SW480 (cell line): ENCODE data around the gene ECPAS.
"Not testable (repeated sequence)": the region's sequence is repeated elsewhere in the genome, so short reads cannot be mapped to it uniquely, and the experiment has no call there.

ENCODE experiments used
- DNase-seq: peaks from one replicate; pipeline ENCODE4 v3.0.0-alpha.2; 2016; ENCODE audit warnings: low spot score

The ECPAS gene

GRCh38 chr9:111414406-111414805 is 69.8 kb downstream of the ECPAS start:
- no peak for DNase-seq

DNA sequence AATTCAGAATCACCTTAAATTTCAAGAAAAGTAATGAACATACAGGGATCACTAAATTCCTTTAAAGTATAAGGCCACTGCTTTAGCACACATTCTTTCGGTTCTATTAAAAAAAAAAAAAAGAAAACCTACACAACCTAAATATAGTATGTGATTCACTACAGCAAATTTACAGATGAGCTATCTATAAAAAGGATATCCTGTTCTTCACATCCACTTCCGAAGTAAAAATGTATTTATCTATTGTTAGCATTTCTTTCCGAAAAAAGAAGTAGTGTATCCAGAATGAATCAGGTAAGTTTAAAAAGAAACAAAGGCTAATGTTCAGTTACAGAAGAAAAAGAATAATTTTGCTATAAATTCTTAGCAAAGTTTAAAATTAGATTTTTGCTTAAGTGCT is 70.2 kb downstream of the ECPAS start:
- DNase-seq = no peak

DNA sequence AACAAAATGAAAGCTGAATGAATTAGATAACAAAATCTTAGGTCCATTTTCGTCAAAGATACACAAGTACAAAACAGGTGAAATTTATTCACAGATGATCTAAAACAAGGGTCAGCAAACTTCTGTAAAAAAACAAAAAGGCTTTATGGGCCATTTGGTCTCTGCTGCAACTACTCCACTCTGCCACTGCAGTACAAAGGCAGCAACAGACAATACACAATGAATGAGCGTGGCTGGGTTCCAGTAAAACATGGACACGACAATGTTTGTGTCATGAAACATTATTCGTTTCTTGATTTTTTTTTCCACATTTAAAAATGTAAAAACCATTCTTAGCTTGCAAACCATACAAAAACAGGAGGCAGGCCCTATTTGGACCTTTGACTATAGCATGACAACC is 71.9 kb downstream of the ECPAS start:
- no peak for DNase-seq

GRCh38 chr9:111411266-111411665 is 72.9 kb downstream of the ECPAS start:
- DNase-seq = no peak

DNA sequence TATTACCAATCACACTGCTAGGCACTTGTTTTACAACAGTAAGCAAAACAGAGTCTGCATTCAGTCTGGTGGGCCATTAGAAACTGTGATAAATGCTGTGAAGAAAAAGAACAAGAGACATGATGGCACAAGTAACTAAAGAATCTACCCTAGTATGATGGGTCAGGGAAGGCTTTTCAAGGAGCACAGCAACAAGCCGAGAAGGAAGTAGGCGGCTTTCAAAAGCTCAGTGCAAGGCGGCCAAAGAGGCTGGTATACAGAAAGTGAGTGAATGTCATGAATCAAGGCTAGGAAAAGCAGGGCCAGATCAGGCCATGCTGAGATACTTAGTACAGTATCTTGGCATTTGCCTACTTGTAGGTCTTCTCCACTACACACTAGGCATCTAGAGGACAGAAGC is 76.4 kb downstream of the ECPAS start:
- DNase-seq = no peak

DNA sequence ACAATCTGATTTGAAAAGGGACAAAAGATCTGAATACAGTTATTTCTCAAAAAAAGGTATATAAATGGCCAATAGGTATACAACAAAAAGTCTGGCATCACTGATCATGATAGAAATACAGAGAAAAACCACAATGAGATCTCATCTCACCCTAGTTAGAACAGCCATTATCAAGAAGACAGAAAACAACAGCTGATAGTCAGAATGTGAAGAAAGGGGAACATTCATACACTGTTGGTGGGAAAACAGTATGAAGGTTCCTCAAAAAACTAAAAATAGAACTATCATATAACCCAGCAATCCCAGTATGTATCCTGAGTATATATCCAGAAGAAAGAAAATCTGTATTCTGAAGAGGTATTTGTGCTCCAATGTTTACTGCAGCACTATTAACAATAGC is 78.5 kb downstream of the ECPAS start:
- no peak for DNase-seq

- DNase-seq = not testable (repeated sequence)
Measured at GRCh38 chr9:111401486-111401885, 82.7 kb downstream of the ECPAS start.

DNA sequence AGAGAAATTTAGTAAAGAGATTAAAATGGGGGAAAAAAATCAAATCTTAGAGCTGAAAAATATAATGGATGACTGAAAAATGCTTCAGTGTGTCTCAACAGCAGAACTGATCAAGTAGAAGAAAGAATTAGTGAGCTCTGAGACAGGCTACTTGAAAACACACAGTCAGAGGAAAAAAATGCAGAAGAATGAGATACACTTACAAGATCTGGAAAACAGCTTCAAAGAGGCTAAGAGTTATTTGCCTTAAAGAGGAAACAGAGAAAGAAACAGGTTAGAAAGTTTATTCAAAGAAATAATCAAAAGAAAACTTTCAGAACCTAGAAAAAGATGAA is 83.7 kb downstream of the ECPAS start:
- no peak for DNase-seq

DNA sequence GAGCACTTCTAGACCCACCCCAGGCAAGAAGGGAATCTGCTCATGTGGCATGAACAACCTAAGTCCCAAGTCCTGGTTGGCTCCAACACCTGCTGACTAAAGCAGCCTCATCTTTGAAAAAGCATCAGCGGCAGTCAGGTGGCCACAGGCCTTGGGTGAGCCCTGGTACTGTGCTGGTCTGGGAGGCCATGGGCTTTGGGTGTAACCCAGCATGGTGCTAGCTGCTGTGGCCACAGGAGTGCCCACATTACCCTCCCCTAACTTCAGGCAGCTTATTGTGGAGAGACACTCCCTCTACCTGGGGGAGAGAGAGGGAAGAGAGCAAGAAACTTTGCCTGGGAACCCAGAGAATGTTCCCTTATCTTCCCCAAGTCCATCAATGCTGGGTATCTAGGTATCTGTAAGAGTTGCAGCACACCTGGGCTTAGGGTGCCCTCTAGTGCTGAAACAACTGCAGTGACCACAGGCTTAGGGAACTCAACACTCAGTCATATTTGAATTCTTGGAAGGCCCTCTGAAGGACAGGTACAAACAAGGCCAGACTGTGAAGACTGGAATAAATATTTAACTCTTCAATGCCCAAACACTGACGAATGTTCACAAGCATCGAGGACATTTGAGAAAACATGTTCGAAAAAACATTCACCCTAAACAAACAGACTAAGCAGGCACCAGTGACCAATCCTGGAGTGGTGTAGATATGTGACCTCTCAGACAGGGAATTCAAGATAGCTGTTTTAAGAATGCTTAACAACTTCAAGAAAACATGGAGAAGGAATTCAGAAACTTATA is 84.2 kb downstream of the ECPAS start:
- DNase-seq = peak; percentile 17

- DNase-seq = no peak
Measured at GRCh38 chr9:111399211-111399739, 84.9 kb downstream of the ECPAS start.

DNA sequence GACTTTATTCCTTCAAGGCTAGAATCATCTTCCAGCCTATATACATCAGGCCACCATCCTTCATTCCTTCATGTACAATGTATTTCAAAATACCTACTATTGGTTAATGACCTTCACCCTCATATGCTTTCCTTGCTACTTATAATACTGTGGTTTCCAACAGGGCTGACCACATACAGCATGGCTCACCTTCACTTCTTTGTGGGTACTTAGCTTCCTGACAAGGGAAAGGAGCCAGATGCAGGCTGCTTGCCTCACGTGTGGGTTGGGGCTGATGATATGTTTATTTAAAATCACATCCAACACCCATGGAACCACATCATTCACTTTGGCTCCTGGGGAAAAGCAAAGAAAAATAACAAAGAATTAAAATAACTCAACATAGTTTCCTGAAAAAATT is 90.2 kb downstream of the ECPAS start:
- no peak for DNase-seq

GRCh38 chr9:111389406-111389805 is 94.8 kb downstream of the ECPAS start:
- no peak for DNase-seq

DNA sequence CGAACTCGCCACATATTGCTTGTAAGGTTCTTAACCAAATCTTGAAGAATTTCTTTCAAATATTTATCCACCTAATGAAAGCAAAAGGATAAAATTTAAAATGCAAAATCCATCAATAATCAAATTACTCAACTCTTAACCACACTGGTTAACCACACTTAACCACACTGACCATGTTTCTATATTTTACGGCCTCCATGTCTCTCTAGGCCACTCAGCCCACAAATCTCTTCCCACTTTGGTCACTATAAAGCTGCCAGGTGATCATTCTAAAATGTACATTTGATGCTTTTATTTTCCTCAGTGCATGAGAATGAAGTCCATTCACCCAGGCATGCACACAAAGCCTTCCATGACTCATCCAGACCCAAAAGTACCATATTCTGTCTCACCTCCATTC is 97.8 kb downstream of the ECPAS start:
- DNase-seq = no peak

GRCh38 chr9:111381006-111381405 is 103.2 kb downstream of the ECPAS start:
- no peak for DNase-seq

DNA sequence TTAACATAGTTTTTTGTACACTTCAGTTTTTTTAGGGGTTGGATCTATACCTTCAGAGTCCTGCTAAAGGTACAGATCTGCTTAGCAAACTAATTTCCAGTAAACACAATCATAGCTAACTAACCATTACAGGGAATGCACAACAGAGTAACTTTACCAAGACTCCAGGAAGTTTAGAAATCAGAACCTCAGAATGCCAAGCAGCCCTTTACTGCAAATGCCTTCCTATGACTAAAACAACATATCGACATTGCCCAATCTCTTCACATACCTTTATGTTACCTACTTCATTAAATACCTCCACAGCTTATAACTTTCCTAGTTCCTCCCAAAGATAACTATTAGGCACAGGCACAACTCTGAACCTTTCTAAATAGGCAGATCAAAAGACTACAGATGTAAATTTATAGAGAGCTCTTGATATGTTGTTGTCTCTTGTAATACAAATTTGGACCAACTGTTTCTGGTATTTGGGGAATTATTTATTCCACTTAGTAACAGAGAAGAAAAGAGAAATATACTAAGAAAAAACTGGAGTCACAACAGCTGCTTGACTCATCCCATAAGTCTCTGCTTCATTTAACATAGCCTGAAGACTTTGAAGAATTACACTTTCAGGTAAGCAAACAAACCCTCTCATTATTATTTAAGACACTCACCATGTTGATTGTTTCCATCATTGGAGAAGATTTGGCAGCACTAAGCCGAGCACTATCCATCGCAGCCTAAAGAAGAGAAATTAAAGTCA is 108.2 kb downstream of the ECPAS start:
- DNase-seq = no peak

- DNase-seq = no peak
Measured at GRCh38 chr9:111375062-111375461, 109.1 kb downstream of the ECPAS start.

GRCh38 chr9:111372297-111372696 is 111.9 kb downstream of the ECPAS start:
- DNase-seq = no peak

DNA sequence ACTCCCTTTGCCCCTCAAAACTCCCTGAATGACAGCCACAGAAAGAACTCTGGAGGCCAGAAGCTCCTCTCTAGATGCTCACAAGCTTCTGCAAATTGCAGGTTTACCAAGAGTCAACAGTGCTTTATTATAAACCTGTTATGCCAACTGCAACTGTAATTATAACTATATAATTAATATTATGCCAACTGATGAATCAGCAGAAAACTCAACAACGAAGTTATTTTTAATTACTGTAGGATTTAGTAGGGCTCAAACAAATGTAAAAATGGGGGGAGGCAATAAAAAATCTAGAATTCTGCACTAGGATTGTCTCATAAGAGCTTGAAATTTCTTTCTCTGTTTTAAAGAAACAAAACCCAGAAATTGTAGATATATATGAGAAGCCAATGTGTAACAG is 117.2 kb downstream of the ECPAS start:
- no peak for DNase-seq

- DNase-seq = no peak
Measured at GRCh38 chr9:111362526-111362925, 121.7 kb downstream of the ECPAS start.

DNA sequence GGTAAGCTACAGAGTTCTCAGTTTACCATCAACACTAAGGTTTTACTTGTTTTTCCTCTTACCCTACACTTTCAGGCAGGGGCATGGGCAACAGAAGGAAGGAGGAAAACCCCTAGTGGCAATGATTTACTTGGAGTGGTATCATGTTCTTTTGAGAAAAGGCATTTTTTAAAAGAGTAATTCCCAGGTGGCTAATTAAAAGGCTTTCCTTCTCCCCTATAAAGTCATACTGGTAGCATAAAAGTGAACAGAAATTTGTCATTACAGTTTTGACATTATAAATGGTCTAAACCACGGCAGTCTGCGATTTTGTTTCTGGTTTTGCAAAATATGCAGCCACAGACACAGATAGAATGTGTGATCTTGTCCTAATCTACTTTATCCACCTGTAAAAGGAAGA is 123.3 kb downstream of the ECPAS start:
- DNase-seq = no peak

- peak; percentile 16 for DNase-seq
Measured at GRCh38 chr9:111356481-111357244, 127.5 kb downstream of the ECPAS start.

DNA sequence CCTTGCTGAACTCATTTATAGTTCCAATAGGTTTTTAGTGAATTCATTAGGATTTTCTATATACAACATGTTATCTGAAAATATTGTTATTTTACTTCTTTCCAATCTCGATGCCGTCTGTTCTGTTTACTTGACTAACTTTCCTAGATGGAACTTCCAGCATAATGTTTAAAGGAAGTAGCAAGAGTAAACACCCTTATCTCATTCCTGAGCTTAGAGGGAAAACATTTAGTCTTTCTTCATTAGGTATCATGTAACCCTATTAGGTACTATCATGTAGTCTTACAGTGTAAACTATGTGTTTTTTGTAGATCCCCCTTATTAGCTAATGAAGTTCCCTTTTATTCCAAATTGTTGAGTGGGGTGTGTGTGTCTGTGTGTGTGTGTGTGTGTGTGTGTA is 131.6 kb downstream of the ECPAS start:
- DNase-seq = no peak

- DNase-seq = no peak
Measured at GRCh38 chr9:111350556-111350955, 133.6 kb downstream of the ECPAS start.
